Measurements from ENCODE around the gene C17orf67.
A peak's percentile ranks its signal among the peaks of the same experiment; 100 is the strongest.

The C17orf67 gene

DNA sequence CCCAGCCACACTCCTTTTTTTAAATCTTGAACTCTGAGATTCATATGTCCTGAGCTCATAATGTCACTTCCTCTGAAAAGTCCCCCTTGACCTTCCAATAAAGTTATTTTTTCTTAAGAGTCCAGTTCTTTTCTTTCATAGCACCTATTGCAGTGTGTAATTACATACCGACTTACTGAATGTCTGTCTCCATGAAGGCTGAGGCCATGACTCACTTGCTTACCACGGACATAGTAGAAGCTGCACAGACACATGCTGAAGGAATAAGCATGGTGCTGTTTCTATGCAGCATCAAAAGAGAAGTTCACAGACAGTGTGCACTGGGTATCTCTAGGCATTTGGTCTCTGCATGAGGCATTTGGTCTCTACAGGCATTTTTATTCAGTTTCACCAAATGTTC is 77.2 kb downstream of the C17orf67 start:
- ChIA-PET POLR2A (ENCODE audit: low non-redundant PET) (no interaction called here), CTCF (interaction anchor here (0.6 kb wide), 1 partner anchor 24 kb away, joined by 3 read pairs; no protein-coding TSS in a partner anchor)
- DNase-seq (ENCODE audit: low spot score) = peak; percentile 55
- TF ChIP-seq, protein P1, sequence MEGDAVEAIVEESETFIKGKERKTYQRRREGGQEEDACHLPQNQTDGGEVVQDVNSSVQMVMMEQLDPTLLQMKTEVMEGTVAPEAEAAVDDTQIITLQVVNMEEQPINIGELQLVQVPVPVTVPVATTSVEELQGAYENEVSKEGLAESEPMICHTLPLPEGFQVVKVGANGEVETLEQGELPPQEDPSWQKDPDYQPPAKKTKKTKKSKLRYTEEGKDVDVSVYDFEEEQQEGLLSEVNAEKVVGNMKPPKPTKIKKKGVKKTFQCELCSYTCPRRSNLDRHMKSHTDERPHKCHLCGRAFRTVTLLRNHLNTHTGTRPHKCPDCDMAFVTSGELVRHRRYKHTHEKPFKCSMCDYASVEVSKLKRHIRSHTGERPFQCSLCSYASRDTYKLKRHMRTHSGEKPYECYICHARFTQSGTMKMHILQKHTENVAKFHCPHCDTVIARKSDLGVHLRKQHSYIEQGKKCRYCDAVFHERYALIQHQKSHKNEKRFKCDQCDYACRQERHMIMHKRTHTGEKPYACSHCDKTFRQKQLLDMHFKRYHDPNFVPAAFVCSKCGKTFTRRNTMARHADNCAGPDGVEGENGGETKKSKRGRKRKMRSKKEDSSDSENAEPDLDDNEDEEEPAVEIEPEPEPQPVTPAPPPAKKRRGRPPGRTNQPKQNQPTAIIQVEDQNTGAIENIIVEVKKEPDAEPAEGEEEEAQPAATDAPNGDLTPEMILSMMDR (conservative IDR thresholded peaks at IDR 0.05; ENCODE audit: low read depth) = no peak
- no peak overlapping the region for H3K27ac ChIP-seq

DNA sequence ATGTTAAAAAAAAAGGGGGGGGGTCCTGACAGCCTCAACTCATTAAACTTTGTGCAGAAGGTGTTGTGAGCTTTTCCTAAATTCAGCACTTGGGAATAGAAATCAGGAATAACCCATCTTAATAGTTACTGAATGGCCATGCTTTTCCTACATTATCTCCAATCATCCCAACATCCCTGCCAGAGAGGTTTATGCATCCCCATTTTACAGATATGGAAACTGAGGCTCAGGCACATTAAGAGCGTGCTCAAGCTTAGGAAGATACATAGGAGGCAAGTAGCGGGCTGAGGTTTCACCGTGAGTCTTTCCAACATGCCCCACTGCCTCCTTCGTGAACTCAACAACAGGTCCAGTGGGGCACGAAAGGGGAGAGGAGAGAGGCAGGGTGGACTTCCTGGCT is 78.4 kb downstream of the C17orf67 start:
- ChIA-PET CTCF (no interaction called here), POLR2A (ENCODE audit: low non-redundant PET) (no interaction called here)
- no peak for DNase-seq (ENCODE audit: low spot score)
- TF ChIP-seq, protein P1 (conservative IDR thresholded peaks at IDR 0.05; ENCODE audit: low read depth) = no peak
- no peak overlapping the region for H3K27ac ChIP-seq

DNA sequence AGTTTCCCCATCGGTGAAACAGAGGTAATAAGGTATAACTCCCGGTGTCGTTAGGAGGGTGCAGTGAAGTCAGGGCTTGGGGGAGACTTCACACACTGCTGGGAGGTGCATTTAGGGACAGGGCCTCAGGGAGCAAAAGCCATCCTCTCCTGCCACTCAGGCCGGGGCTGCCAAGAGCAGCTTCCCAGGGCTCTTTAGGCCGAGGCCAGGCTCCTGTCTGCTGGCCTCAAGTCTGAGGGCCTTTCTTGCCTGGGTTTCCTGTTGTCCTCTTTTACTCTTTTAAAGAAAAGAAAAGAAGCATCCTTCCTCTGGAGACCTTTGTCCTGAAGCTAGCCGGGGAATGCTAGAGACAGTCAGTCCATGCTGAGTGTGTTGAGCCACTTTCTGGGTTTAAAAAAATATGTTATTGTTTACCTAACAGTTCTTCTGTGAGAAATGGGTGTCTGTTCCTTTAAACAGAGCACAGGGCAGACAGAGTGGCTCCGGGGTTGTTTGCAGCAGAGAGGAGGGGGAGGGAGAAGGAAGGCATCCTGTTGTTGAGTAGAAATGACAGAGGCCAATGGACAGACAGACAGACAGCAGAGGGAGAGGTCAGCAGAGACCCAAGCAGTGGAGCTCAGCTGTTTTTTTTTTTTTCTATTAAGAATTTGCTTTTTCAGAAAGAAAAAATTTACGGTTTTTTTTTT is 79.1 kb downstream of the C17orf67 start:
- POLR2A ChIA-PET (ENCODE audit: low non-redundant PET) = no interaction called here
- CTCF ChIA-PET = interaction anchor here (0.7 kb wide), 2 partner anchors 13 to 37 kb away, joined by 3 read pairs; no protein-coding TSS in a partner anchor
- H3K27ac ChIP-seq = no peak overlapping the region
- DNase-seq (ENCODE audit: low spot score) = peak; percentile 9
- TF ChIP-seq, protein P1 (conservative IDR thresholded peaks at IDR 0.05; ENCODE audit: low read depth) = no peak

DNA sequence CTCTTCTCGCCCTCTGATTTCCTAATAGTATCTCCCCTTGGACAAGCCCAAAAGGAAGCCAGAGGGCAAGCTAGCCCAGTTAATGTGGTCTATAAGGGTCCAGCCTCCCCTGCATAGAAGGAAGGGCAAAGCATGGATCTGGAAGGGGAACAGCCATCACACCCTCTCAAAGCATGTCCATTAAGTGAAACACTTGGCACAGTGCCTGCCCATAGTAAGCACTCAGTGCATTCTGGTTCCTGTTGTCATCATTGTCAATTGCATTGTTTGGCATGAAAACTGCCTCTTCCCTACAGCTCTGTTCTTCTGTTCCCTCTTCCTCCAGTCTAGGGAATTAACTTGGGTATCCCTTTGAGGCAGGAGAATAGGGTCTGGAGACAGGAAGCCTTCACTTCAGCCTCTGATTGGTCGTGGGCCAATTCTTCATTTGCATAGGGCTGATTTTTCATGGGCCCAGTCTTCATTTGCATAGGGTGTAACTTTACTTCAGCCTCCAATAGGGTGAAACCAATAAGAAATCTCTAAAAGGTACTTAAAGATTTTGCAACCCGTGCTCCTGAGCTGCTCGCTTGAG is 81.4 kb downstream of the C17orf67 start:
- CTCF ChIA-PET = no interaction called here
- H3K27ac ChIP-seq = no peak overlapping the region
- TF ChIP-seq, protein P1 (conservative IDR thresholded peaks at IDR 0.05; ENCODE audit: low read depth) = no peak
- DNase-seq (ENCODE audit: low spot score) = no peak
- POLR2A ChIA-PET (ENCODE audit: low non-redundant PET) = no interaction called here

DNA sequence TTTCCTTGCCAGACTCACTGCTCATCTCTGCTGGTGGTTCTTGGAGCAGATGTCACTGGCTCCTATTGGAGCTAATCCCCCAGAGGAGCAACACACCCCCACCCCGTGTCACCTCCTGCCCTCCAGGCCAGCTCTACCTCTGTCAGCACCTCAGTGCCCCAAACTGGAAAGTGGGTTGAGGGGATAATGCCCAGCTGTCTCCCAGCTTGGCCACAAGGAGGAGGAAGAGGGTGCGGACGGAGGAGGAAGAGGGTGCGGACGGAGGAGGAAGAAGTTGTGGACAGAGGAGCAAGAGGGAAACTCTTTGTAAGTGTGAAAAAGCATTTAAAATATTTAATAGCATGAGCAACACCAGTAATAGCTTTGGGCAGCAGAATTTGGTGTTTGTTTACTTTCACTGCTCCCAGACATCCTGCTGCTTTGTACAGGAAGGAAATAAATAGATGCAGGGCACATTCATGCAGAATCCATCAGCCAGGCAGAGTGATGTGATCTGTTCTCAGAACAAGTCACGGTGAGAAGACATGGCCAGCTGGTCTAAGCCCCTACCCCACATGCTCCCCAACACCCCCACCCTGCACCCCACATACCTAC is 82.5 kb downstream of the C17orf67 start:
- TF ChIP-seq, protein P1 (conservative IDR thresholded peaks at IDR 0.05; ENCODE audit: low read depth) = no peak
- ChIA-PET CTCF (interaction anchor here (0.6 kb wide), 1 partner anchor 13 kb away, joined by 3 read pairs; no protein-coding TSS in a partner anchor), POLR2A (ENCODE audit: low non-redundant PET) (no interaction called here)
- H3K27ac ChIP-seq = no peak overlapping the region
- DNase-seq (ENCODE audit: low spot score) = no peak

DNA sequence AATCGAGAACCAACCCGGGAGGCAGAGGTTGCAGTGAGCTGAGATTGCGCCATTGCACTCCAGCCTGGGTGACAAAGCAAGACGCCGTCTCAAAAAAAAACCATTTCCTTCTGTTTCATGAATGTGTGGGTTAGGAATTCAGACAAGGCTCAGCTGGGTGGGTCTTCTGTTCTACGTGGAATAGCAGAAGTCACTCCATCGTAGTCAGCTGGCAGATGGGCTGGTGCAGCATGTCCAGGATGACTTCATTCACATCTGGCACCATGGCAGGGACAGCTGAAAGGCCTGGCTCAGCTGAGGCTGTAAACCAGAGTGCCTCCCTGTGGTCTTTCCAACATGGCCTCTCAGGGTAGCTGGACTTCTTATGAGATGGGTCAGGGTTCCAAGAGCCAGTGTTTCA is 89.0 kb downstream of the C17orf67 start:
- ChIA-PET CTCF (interaction anchor here (0.6 kb wide), 1 partner anchor 75 kb away, joined by 3 read pairs; no protein-coding TSS in a partner anchor), POLR2A (ENCODE audit: low non-redundant PET) (no interaction called here)
- DNase-seq (ENCODE audit: low spot score) = no peak
- H3K27ac ChIP-seq = no peak overlapping the region
- TF ChIP-seq, protein P1 (conservative IDR thresholded peaks at IDR 0.05; ENCODE audit: low read depth) = no peak
